Activated CD4-positive, alpha-beta T cell treated with anti-CD3 and anti-CD28 coated beads, Interleukin-2, amount 10 ng/mL, durations not matched to agents 24 days and 14 days (primary cell): ENCODE measurements around the gene FAIM. TPM values are rescaled to one million over a fixed set of nuclear protein-coding genes. Genes with fewer than 3 reads are reported as not detected.

Source experiments
- DNase-seq: peaks from one replicate; pipeline ENCODE4 v3.0.0; 2022
- H3K27ac Mint-ChIP-seq: one replicate; pipeline ENCODE4 v1.8.0; 2022; ENCODE audit warnings: mild to moderate bottlenecking, mixed read lengths
- H3K27me3 Mint-ChIP-seq: one replicate; pipeline ENCODE4 v1.8.0; 2022; ENCODE audit warnings: mixed read lengths
- H3K36me3 Mint-ChIP-seq: one replicate; pipeline ENCODE4 v1.8.0; 2022; ENCODE audit warnings: low read depth, mild to moderate bottlenecking, mixed read lengths
- H3K4me1 Mint-ChIP-seq: one replicate; pipeline ENCODE4 v1.8.0; 2021; ENCODE audit warnings: mixed read lengths
- H3K4me3 Mint-ChIP-seq: one replicate; pipeline ENCODE4 v1.8.0; 2022; ENCODE audit warnings: mild to moderate bottlenecking, moderate library complexity, mixed read lengths
- H3K9me3 Mint-ChIP-seq: one replicate; pipeline ENCODE4 v1.8.0; 2021; ENCODE audit warnings: mixed read lengths
- intact Hi-C: fragments of 100-400 bp; cut with micrococcal nuclease; formaldehyde crosslinking; loops from one replicate; pipeline ENCODE4 v1.15.1; 2023
- total RNA-seq: library from RNA; stranded (reverse); gene quantifications from 2 replicates; pipeline ENCODE4 v1.2.3, GENCODE V29; 2022

FAIM gene
- total RNA-seq, 1 donor from 2014 or later = 2.4 TPM

GRCh38 chr3:138625707-138626365 lies 17.3 kb downstream of the FAIM start:
- Mint-ChIP-seq H3K4me3 (no peak overlapping the region), H3K36me3 (no peaks in the 10 kb centered on the region), H3K27me3 (no peaks in the 10 kb centered on the region), H3K4me1 (no peaks in the 10 kb centered on the region), H3K9me3 (no peaks in the 10 kb centered on the region), H3K27ac (no peak overlapping the region)
- no peak for DNase-seq
- intact Hi-C loops = no loop called here

- Mint-ChIP-seq H3K9me3 (no peaks in the 10 kb centered on the region), H3K27me3 (no peaks in the 10 kb centered on the region), H3K4me3 (no peak overlapping the region), H3K4me1 (no peaks in the 10 kb centered on the region), H3K36me3 (no peaks in the 10 kb centered on the region), H3K27ac (no peak overlapping the region)
- DNase-seq = peak; percentile 36
- intact Hi-C loops = no loop called here
These were observed 21.0 kb downstream of the FAIM start for GRCh38 chr3:138629526-138629925.

DNA sequence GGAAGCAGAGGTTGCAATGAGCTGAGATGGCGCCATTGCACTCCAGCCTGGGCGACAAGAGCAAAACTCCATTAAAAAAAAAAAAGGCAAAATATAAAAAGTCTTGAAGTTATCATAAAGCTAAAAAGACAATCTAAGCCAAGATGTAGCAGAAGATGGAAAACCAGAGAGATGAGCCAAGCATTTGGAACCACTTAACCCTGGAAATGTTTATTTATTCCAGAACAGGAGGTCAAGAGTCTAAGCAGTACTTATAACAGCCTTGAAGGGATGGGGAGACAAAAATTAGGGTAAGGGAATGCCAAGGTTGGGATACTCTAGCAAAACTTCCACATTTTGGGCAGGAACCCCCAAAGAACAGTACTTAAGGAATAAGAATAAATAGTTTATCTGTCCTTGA lies 30.1 kb downstream of the FAIM start:
- no peak for DNase-seq
- intact Hi-C loops = no loop called here
- Mint-ChIP-seq H3K27me3 (no peaks in the 10 kb centered on the region), H3K9me3 (peaks cover 9% of the 10 kb centered on the region), H3K36me3 (peaks cover 1% of the 10 kb centered on the region), H3K4me1 (no peaks in the 10 kb centered on the region), H3K27ac (no peak overlapping the region), H3K4me3 (no peak overlapping the region)

GRCh38 chr3:138640537-138640936 lies 32.0 kb downstream of the FAIM start:
- Mint-ChIP-seq H3K36me3 (peaks cover 3% of the 10 kb centered on the region), H3K9me3 (peaks cover 9% of the 10 kb centered on the region), H3K27me3 (no peaks in the 10 kb centered on the region), H3K4me1 (no peaks in the 10 kb centered on the region), H3K27ac (no peak overlapping the region), H3K4me3 (no peak overlapping the region)
- intact Hi-C loops = no loop called here
- DNase-seq = peak; percentile 31

- Mint-ChIP-seq H3K4me1 (no peaks in the 10 kb centered on the region), H3K27me3 (no peaks in the 10 kb centered on the region), H3K36me3 (peaks cover 7% of the 10 kb centered on the region), H3K27ac (no peak overlapping the region), H3K4me3 (no peak overlapping the region), H3K9me3 (peaks cover 16% of the 10 kb centered on the region)
- DNase-seq = no peak
- intact Hi-C loops = no loop called here
These were observed 33.8 kb downstream of the FAIM start for GRCh38 chr3:138642226-138642926.

- Mint-ChIP-seq H3K27ac (no peak overlapping the region), H3K9me3 (peaks cover 16% of the 10 kb centered on the region), H3K4me3 (no peak overlapping the region), H3K4me1 (no peaks in the 10 kb centered on the region), H3K36me3 (peaks cover 11% of the 10 kb centered on the region), H3K27me3 (no peaks in the 10 kb centered on the region)
- DNase-seq = no peak
- intact Hi-C loops = no loop called here
These were observed 34.3 kb downstream of the FAIM start for GRCh38 chr3:138642927-138643253.

DNA sequence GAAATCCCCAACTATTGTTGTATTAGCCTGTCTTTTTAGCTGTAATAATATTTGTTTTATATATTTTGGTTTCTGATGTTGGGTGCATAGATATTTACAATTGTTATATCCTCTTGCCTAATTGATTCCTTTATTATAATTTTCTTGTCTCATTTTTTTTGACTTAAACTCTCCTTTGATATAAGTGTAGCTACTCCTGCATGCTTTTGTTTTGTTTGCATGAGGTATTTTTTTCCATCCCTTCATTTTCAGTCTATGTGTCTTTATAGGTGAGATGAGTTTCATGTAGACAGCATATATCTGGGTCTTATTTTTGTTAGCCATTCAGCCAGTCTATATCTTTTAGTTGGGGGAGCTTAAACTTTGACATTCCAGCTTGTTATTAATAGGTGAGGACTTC lies 37.4 kb downstream of the FAIM start:
- intact Hi-C loops = no loop called here
- DNase-seq = no peak
- no peaks in the 10 kb centered on the region for H3K4me1 Mint-ChIP-seq
- H3K27ac Mint-ChIP-seq = no peak overlapping the region
- H3K4me3 Mint-ChIP-seq = no peak overlapping the region
- H3K9me3 Mint-ChIP-seq = peaks cover 29% of the 10 kb centered on the region
- H3K27me3 Mint-ChIP-seq = no peaks in the 10 kb centered on the region
- H3K36me3 Mint-ChIP-seq = peaks cover 35% of the 10 kb centered on the region

GRCh38 chr3:138646513-138646912 lies 37.9 kb downstream of the FAIM start:
- H3K27me3 Mint-ChIP-seq = no peaks in the 10 kb centered on the region
- no peak overlapping the region for H3K27ac Mint-ChIP-seq
- DNase-seq = no peak
- H3K4me1 Mint-ChIP-seq = no peaks in the 10 kb centered on the region
- peaks cover 37% of the 10 kb centered on the region for H3K36me3 Mint-ChIP-seq
- H3K9me3 Mint-ChIP-seq = peaks cover 28% of the 10 kb centered on the region
- intact Hi-C loops = no loop called here
- no peak overlapping the region for H3K4me3 Mint-ChIP-seq

DNA sequence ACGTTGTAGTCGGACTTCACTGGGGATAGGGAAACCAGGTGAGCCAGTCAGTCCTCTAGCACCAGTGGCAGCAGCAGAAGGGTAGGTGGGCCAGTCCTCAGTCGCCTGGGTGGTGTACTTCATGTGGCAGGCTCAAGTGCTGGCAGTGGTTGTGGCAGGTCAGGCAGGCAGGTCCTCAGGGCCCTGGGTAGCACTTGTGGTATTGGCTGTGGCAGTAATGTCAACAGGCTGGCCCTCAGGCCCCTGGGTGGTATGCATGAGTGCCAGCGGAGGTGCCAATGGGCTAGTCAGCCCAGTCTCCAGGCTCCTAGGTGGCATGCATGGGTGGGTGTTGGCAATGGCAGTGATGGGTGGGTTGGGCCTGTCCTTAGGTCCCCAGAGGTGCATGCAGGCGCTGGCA lies 40.6 kb downstream of the FAIM start:
- Mint-ChIP-seq H3K27ac (no peak overlapping the region), H3K4me3 (no peak overlapping the region), H3K4me1 (no peaks in the 10 kb centered on the region), H3K36me3 (peaks cover 45% of the 10 kb centered on the region), H3K27me3 (no peaks in the 10 kb centered on the region), H3K9me3 (peaks cover 20% of the 10 kb centered on the region)
- intact Hi-C loops = no loop called here
- DNase-seq = no peak

DNA sequence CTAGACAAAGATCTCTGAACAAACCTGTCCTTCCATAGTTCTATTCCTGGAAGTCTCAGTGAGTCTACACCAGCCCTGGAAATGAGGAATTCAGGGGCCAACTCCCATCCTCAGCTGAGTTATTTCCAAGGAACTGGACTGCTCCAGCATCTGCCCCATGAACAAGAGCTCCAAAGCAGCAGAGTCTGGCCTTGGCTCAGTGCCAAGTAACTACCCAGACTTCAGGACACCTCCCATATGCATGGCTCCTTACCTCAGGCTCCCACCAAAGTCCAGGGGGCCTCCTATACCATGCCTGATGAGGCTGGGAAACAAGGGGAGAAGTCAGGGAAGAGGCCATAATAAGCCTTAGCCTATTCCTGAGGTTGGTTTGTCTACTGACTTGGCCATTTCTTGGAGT lies 45.0 kb downstream of the FAIM start:
- intact Hi-C loops = no loop called here
- Mint-ChIP-seq H3K27me3 (no peaks in the 10 kb centered on the region), H3K36me3 (peaks cover 42% of the 10 kb centered on the region), H3K27ac (no peak overlapping the region), H3K4me3 (no peak overlapping the region), H3K4me1 (no peaks in the 10 kb centered on the region), H3K9me3 (peaks cover 10% of the 10 kb centered on the region)
- DNase-seq = no peak

DNA sequence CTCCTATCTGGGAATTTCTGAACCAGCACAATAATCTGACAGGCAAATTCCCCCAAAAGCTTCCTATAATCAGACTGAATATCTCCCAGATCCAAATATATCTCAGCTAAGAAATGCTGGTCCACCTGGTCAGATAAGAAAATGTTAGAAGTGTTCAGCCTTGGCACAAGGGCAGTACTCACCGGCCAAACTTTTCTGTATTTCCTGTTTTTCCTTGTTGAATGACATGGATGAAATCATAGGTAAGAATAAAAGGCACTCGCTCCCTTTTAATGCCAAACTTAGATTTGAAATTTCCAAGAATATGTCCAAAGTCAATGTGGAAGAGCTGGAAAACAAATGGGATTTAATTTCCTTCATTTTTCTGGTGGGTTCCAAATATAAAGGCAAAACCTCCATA lies 48.9 kb downstream of the FAIM start:
- H3K4me3 Mint-ChIP-seq = no peak overlapping the region
- no peaks in the 10 kb centered on the region for H3K27me3 Mint-ChIP-seq
- no peak overlapping the region for H3K27ac Mint-ChIP-seq
- no peaks in the 10 kb centered on the region for H3K4me1 Mint-ChIP-seq
- no peak for DNase-seq
- intact Hi-C loops = no loop called here
- peaks cover 26% of the 10 kb centered on the region for H3K36me3 Mint-ChIP-seq
- H3K9me3 Mint-ChIP-seq = no peaks in the 10 kb centered on the region

GRCh38 chr3:138668107-138668506 lies 59.5 kb downstream of the FAIM start:
- Mint-ChIP-seq H3K36me3 (peaks cover 23% of the 10 kb centered on the region), H3K27ac (no peak overlapping the region), H3K4me1 (no peaks in the 10 kb centered on the region), H3K4me3 (no peak overlapping the region), H3K27me3 (no peaks in the 10 kb centered on the region), H3K9me3 (no peaks in the 10 kb centered on the region)
- DNase-seq = no peak
- intact Hi-C loops = no loop called here

DNA sequence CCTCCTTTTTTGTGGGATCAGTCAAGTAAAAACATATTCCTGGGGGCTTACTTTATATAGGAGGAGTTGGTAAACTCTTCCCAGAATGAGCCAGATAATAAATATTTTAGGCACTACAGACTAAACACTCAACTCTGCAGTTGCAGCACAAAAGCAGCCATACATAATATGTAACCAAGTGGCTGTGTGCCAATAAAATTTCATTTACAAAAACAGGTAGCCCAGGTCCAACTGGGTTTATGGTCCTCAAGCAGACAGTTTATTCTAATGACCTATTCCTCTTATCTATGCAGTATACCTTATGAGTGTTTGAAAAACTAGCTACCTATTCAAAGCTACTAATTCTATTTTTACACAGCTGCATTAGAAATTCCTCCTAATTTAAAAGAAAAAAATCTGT lies 61.8 kb downstream of the FAIM start:
- Mint-ChIP-seq H3K27me3 (no peaks in the 10 kb centered on the region), H3K27ac (no peak overlapping the region), H3K9me3 (peaks cover 8% of the 10 kb centered on the region), H3K36me3 (peaks cover 24% of the 10 kb centered on the region), H3K4me3 (no peak overlapping the region), H3K4me1 (no peaks in the 10 kb centered on the region)
- no peak for DNase-seq
- intact Hi-C loops = no loop called here

GRCh38 chr3:138673641-138674530 lies 65.3 kb downstream of the FAIM start:
- Mint-ChIP-seq H3K9me3 (peaks cover 8% of the 10 kb centered on the region), H3K4me3 (no peak overlapping the region), H3K27ac (no peak overlapping the region), H3K4me1 (no peaks in the 10 kb centered on the region), H3K36me3 (peaks cover 36% of the 10 kb centered on the region), H3K27me3 (no peaks in the 10 kb centered on the region)
- intact Hi-C loops = no loop called here
- no peak for DNase-seq
